Neural crest cell (in vitro differentiated cells): Measurements from ENCODE around the gene FUBP3. TPM values are rescaled to one million over a fixed set of nuclear protein-coding genes. Genes with fewer than 3 reads are reported as not detected.

ENCODE experiments used
- DNase-seq: peaks from one replicate; pipeline ENCODE4 v3.0.0; 2021; ENCODE audit warnings: low read depth, mixed read lengths, low spot score
- H3K27ac Mint-ChIP-seq: one replicate; pipeline ENCODE4 v1.8.0; 2021; ENCODE audit warnings: mild to moderate bottlenecking, mixed read lengths; ENCODE audit not compliant: unreplicated experiment
- H3K27me3 Mint-ChIP-seq: 2 replicates; pipeline ENCODE4 v1.8.0; 2021; ENCODE audit warnings: low read depth, mild to moderate bottlenecking, mixed read lengths
- H3K36me3 Mint-ChIP-seq: 2 replicates; pipeline ENCODE4 v1.8.0; 2021; ENCODE audit warnings: low read depth, mild to moderate bottlenecking, mixed read lengths
- H3K4me1 Mint-ChIP-seq: 2 replicates; pipeline ENCODE4 v1.8.0; 2021; ENCODE audit warnings: mixed read lengths
- H3K4me3 Mint-ChIP-seq: one replicate; pipeline ENCODE4 v1.8.0; 2021; ENCODE audit warnings: mild to moderate bottlenecking, mixed read lengths
- H3K9me3 Mint-ChIP-seq: 2 replicates; pipeline ENCODE4 v1.8.0; 2021; ENCODE audit warnings: mixed read lengths
- total RNA-seq: library from RNA; stranded (reverse); gene quantifications from 2 replicates; pipeline ENCODE4 v1.2.1, GENCODE V29; 2021
- TF ChIP-seq, protein P1 (sequence below): fragments of 200-600 bp; sonication (generic); conservative IDR thresholded peaks from 2 replicates; pipeline ENCODE4 v1.5.0; 2021; ENCODE audit warnings: antibody characterized with exemption, mild to moderate bottlenecking

The FUBP3 gene
- total RNA-seq, 1 donor from 2014 or later = 67.7 TPM

DNA sequence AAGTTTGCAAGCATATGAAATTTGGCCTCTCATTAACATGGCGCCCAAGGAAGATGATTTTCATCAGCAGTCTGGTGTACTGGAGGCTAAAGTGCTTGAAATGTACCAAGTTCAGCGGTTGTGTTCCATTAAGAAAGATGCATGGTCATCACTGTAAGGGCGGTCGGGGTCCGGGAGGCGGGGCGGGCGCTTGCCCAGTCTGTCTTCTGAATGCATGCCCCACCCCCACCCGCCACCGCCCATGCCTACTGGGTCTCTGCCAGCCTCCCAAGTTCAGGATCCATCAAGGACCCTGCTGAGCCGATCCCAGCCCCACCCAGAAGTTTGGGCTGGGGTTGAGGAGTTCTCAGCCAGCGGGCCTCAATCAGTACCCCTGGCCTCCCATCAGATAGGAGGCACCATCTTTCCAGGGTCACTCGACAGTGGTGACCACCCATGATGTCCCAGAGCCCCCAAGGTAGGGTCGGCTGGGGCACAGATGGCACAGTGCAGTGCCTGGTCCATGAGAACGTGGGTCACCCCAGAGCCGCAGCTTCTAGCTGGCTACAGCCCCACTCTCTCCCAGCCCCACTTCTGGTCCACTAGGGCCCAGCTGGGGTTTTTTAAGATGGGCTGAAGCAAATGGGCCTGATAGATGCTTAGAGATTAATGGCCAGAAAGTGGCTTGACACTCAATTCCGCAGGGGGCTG, 60.6 kb downstream of the FUBP3 start:
- TF ChIP-seq, protein P1, sequence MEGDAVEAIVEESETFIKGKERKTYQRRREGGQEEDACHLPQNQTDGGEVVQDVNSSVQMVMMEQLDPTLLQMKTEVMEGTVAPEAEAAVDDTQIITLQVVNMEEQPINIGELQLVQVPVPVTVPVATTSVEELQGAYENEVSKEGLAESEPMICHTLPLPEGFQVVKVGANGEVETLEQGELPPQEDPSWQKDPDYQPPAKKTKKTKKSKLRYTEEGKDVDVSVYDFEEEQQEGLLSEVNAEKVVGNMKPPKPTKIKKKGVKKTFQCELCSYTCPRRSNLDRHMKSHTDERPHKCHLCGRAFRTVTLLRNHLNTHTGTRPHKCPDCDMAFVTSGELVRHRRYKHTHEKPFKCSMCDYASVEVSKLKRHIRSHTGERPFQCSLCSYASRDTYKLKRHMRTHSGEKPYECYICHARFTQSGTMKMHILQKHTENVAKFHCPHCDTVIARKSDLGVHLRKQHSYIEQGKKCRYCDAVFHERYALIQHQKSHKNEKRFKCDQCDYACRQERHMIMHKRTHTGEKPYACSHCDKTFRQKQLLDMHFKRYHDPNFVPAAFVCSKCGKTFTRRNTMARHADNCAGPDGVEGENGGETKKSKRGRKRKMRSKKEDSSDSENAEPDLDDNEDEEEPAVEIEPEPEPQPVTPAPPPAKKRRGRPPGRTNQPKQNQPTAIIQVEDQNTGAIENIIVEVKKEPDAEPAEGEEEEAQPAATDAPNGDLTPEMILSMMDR = no peak
- H3K4me1 Mint-ChIP-seq = peaks cover 11% of the 10 kb centered on the region

DNA sequence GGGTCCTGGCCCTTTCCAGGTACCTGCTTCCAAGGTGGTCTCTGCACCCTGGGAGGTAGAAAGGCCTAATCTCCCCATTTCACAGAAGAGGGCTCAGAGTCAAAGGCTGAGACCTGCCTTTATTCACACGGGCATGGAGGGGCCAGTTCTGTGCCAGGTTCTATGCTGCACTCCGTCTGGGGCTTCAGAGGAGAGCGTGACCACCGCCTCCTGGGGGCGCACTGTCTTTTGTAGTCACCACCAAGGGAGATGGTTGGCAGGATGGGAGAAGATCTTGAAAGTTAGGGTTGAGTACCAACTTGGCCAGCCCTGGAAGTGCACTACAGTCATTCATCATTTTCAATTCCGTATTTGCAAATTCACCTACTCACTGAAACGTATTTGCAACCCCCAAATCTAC, 61.3 kb downstream of the FUBP3 start:
- peaks cover 6% of the 10 kb centered on the region for H3K36me3 Mint-ChIP-seq

More for the DNA sequence above, 60.6 kb downstream of the FUBP3 start:
- Mint-ChIP-seq H3K36me3 (peaks cover 6% of the 10 kb centered on the region), H3K27me3 (peaks cover 4% of the 10 kb centered on the region), H3K9me3 (no peaks in the 10 kb centered on the region), H3K27ac (no peak overlapping the region), H3K4me3 (no peak overlapping the region)
- DNase-seq = no peak

DNA sequence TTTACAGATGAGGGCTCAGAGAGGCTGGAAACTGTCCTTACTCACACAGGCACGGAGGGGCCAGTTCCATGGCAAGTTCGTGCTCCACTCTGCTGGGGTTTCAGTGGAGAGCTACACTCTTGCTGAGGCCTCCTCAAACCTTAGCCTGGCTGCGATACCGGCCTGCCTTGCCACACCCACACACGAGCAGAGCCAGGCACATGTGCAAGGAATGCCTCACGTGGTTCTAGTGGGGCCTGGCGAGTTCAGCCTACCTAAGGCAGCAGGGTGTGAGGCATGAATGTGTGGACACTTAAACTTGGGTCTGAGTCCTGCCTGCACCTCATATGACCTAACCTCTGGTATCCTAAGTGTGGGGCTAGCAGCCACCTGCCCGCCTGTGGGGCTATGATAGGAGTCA, 63.5 kb downstream of the FUBP3 start:
- TF ChIP-seq, protein P1 = no peak
- peaks cover 8% of the 10 kb centered on the region for H3K36me3 Mint-ChIP-seq
- H3K4me3 Mint-ChIP-seq = no peak overlapping the region
- no peak for DNase-seq
- H3K9me3 Mint-ChIP-seq = peaks cover 8% of the 10 kb centered on the region
- H3K4me1 Mint-ChIP-seq = peaks cover 11% of the 10 kb centered on the region
- no peak overlapping the region for H3K27ac Mint-ChIP-seq
- H3K27me3 Mint-ChIP-seq = peaks cover 4% of the 10 kb centered on the region

More for the DNA sequence above, 61.3 kb downstream of the FUBP3 start:
- Mint-ChIP-seq H3K4me3 (no peak overlapping the region), H3K9me3 (peaks cover under 1% of the 10 kb centered on the region), H3K27me3 (peaks cover 4% of the 10 kb centered on the region), H3K27ac (no peak overlapping the region), H3K4me1 (peaks cover 11% of the 10 kb centered on the region)
- TF ChIP-seq, protein P1 = no peak
- DNase-seq = no peak

DNA sequence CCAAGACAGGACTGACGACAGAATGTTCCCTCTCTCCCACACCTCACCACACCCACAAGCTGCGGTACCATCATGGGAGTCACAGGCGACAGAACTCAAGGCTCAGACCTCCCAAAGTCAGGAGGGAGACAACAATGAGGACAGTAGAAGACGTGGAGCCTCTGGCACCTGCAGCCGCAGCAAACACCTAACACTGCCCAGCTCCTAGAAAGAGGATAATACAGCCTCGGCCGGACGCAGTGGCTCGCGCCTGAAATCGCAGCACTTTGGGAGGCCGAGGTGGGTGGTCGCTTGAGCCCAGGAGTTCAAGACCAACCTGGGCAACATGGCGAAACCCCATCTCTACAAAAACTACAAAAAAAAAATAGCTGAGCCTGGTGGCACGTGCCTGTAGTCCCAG, 71.8 kb downstream of the FUBP3 start:
- TF ChIP-seq, protein P1 = no peak
- Mint-ChIP-seq H3K27ac (no peak overlapping the region), H3K36me3 (no peaks in the 10 kb centered on the region), H3K4me3 (no peak overlapping the region), H3K4me1 (no peaks in the 10 kb centered on the region), H3K27me3 (peaks cover 46% of the 10 kb centered on the region), H3K9me3 (peaks cover 4% of the 10 kb centered on the region)
- DNase-seq = no peak

DNA sequence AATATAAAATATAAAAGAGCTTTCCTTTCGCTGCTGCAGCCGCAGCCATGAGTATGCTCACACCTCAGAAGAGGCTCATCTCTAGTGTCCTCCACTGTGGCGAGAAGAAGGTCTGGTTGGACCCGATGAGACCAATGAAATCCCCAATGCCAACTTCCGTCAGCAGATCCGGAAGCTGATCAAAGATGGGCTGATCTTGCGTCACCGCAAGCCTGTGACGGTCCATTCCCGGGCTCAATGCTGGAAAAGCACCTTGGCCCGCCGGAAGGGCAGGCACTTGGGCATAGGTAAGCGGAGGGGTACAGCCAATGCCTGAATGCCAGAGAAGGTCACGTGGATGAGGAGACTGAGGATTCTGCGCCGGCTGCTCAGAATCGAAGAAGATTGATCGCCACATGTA, 72.4 kb downstream of the FUBP3 start:
- H3K27me3 Mint-ChIP-seq = peaks cover 52% of the 10 kb centered on the region
- no peaks in the 10 kb centered on the region for H3K4me1 Mint-ChIP-seq
- H3K9me3 Mint-ChIP-seq = peaks cover 3% of the 10 kb centered on the region
- H3K4me3 Mint-ChIP-seq = no peak overlapping the region
- DNase-seq = no peak
- H3K36me3 Mint-ChIP-seq = no peaks in the 10 kb centered on the region
- H3K27ac Mint-ChIP-seq = no peak overlapping the region
- TF ChIP-seq, protein P1 = no peak
